GM18873 (cell line): Measurements from ENCODE around the gene ATP1B1.

Experiments
- ATAC-seq: cut with Tn5 transposase; IDR thresholded peaks from one replicate; pipeline ENCODE4 v1.9.1; 2021; ENCODE audit warnings: mild to moderate bottlenecking, moderate library complexity, moderate number of reproducible peaks; ENCODE audit not compliant: unreplicated experiment, low FRiP score

Gene ATP1B1

DNA sequence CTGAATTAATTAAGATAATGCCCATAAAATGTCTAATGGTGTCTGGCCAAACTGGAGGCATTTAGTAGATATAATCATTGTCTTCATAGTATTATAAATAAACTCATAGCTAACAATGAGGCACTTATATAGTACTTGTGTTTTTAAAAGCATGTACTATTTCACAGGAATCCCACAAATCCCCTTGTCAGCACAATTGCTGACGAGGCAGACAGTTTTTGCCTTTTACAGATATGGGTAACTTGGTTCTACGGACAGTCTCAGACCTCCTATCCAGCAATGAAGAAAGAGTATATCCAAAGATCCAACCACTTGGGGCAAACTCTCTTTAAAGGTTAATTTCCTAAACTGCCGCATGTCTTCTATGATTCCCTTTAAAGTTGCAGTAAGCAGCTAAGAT is 73.7 kb downstream of the ATP1B1 start:
- ATAC-seq = no peak
